22Rv1 (cell line): Measurements from ENCODE around the gene CGREF1.

Source experiments
- CTCF ChIP-seq: fragments of 450-650 bp; IDR thresholded peaks from 2 replicates; pipeline ENCODE4 v1.5.1; 2017; ENCODE audit warnings: mild to moderate bottlenecking
- ZFX ChIP-seq: fragments of 450-650 bp; IDR thresholded peaks from 2 replicates; pipeline ENCODE4 v1.6.1; 2017; ENCODE audit warnings: antibody characterized with exemption, borderline replicate concordance

GRCh38 chr2:27065128-27065527 is 53.8 kb downstream of the CGREF1 start:
- TF ChIP-seq CTCF (no peak), ZFX (no peak)
